Sigmoid colon (tissue), 4 donors: ENCODE data around the gene CASQ2.

Experiments used
- CTCF ChIP-seq, 4 experiments: fragments of 450-650 bp in 3 of 4; fragments of 200-600 bp in 1 of 4; IDR thresholded peaks; one replicate each; pipeline ENCODE4 v1.5.1; 2016 to 2019; ENCODE audit warnings: antibody characterized with exemption in 4 of 4, mild to moderate bottlenecking in 3 of 4, moderate library complexity in 2 of 4
- EP300 ChIP-seq, 4 donors: sonication (generic); formaldehyde crosslinking; IDR thresholded peaks; one replicate each; pipeline ENCODE4 v1.6.1; 2017; ENCODE audit warnings: antibody characterized with exemption in 4 of 4
- POLR2A ChIP-seq, 2 donors: fragments of 450-650 bp; IDR thresholded peaks; one replicate each; pipeline ENCODE4 v1.6.1; 2016; ENCODE audit warnings: antibody characterized with exemption in 2 of 2, mild to moderate bottlenecking in 2 of 2, moderate library complexity in 2 of 2

GRCh38 chr1:115781851-115782250 is 13.3 kb upstream of the CASQ2 start:
- TF ChIP-seq CTCF (IDR thresholded peaks at IDR 0.05) (no peak), POLR2A (IDR thresholded peaks at IDR 0.05) (no peak), EP300 (IDR thresholded peaks at IDR 0.05) (no peak)
